GM19043 (cell line): ENCODE results near the gene OR4S2.
A peak's percentile ranks its signal among the peaks of the same experiment; 100 is the strongest.

Experiments used
- ATAC-seq: cut with Tn5 transposase; IDR thresholded peaks from one replicate; pipeline ENCODE4 v1.9.1; 2021; ENCODE audit warnings: low read depth; ENCODE audit not compliant: unreplicated experiment

Gene OR4S2

GRCh38 chr11:55648027-55648426 lies at the start of gene OR4S2:
Gene OR4S2 (plus strand): TSS chr11:55648327. CDS start chr11:55650904, 2,577 bp downstream.
- no peak for ATAC-seq

- ATAC-seq: no peak
Observed at GRCh38 chr11:55607545-55607944, 40.6 kb upstream of the OR4S2 start, which contains the start of gene OR4C11. Gene OR4C11 (minus strand): TSS chr11:55607645. CDS start chr11:55604373, 3,272 bp downstream.

- ATAC-seq: no peak
Observed at GRCh38 chr11:55624531-55624930, 23.6 kb upstream of the OR4S2 start.

GRCh38 chr11:55634813-55635212 lies 13.3 kb upstream of the OR4S2 start, which contains the start of gene OR4P4:
Gene OR4P4 (plus strand): TSS chr11:55635113.
- ATAC-seq: no peak

GRCh38 chr11:55652560-55652959 lies 4.4 kb downstream of the OR4S2 start:
- no peak for ATAC-seq

- no peak for ATAC-seq
Observed at GRCh38 chr11:55655096-55655495, 7.0 kb downstream of the OR4S2 start.

GRCh38 chr11:55658031-55658573 lies 10.0 kb downstream of the OR4S2 start:
- ATAC-seq: peak; percentile 96

GRCh38 chr11:55658608-55659007 lies 10.5 kb downstream of the OR4S2 start:
- ATAC-seq: peak; percentile 18

- ATAC-seq: no peak
Observed at GRCh38 chr11:55661901-55662300, 13.8 kb downstream of the OR4S2 start, which contains the start of gene OR4C6. Gene OR4C6 (plus strand): TSS chr11:55662201. CDS start chr11:55665167, 2,966 bp downstream.

GRCh38 chr11:55669376-55669775 lies 21.2 kb downstream of the OR4S2 start:
- no peak for ATAC-seq

- ATAC-seq: no peak
Observed at GRCh38 chr11:55673860-55674259, 25.7 kb downstream of the OR4S2 start.

GRCh38 chr11:55697817-55698216 lies 49.7 kb downstream of the OR4S2 start:
- no peak for ATAC-seq

- ATAC-seq: no peak
Observed at GRCh38 chr11:55701429-55701828, 53.3 kb downstream of the OR4S2 start.
